Omental fat pad (tissue), 4 donors: ENCODE results near the gene PUS10. TPM values are rescaled to one million over a fixed set of nuclear protein-coding genes. Genes with fewer than 3 reads are reported as not detected.

Experiments used
- ATAC-seq: fragments of 150-250 bp; one replicate; pipeline ENCODE4 v1.9.1; 2016; ENCODE audit warnings: mild to moderate bottlenecking, moderate library complexity; ENCODE audit not compliant: low FRiP score
- DNase-seq: peaks from one replicate; pipeline ENCODE4 v3.0.0-alpha.2; 2019; ENCODE audit warnings: low spot score
- total RNA-seq, 4 donors: library from RNA; depleted of rRNA; stranded (reverse); fragments of >200 nt; gene quantifications; one replicate each; pipeline ENCODE4 v1.1.0, GENCODE V29; 2016
- TF ChIP-seq, protein P1 (sequence below), 3 donors: fragments of 450-650 bp; IDR thresholded peaks; one replicate each; pipeline ENCODE4 v1.5.1; 2016 to 2017; ENCODE audit warnings: antibody characterized with exemption in 3 of 3, mild to moderate bottlenecking in 3 of 3, moderate library complexity in 2 of 3

The PUS10 gene
- total RNA-seq, 4 donors from 2014 or later, result 2.9 to 6.1 (median 4.7) TPM

DNA sequence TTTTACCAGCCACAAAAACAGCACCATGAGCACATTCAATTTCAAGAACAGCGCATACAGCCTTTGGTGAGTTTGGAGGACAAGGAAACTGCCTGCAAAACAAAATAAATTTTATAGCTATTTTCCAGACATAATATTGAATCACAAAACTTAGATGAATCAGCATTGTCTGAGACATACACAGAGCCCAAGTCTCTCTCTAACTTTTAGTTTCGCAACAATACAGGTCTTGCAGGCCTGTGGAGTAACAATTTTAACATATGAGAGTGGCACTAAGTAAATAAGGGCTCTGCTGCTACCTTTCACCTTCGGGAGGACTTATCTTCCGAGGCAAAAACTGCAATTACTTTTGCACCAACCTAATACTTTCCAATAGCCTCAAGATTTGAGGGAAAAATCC, 56.6 kb downstream of the PUS10 start:
- ATAC-seq, result no peak
- no peak for DNase-seq
- TF ChIP-seq, protein P1, sequence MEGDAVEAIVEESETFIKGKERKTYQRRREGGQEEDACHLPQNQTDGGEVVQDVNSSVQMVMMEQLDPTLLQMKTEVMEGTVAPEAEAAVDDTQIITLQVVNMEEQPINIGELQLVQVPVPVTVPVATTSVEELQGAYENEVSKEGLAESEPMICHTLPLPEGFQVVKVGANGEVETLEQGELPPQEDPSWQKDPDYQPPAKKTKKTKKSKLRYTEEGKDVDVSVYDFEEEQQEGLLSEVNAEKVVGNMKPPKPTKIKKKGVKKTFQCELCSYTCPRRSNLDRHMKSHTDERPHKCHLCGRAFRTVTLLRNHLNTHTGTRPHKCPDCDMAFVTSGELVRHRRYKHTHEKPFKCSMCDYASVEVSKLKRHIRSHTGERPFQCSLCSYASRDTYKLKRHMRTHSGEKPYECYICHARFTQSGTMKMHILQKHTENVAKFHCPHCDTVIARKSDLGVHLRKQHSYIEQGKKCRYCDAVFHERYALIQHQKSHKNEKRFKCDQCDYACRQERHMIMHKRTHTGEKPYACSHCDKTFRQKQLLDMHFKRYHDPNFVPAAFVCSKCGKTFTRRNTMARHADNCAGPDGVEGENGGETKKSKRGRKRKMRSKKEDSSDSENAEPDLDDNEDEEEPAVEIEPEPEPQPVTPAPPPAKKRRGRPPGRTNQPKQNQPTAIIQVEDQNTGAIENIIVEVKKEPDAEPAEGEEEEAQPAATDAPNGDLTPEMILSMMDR (IDR thresholded peaks at IDR 0.05), result no peak

DNA sequence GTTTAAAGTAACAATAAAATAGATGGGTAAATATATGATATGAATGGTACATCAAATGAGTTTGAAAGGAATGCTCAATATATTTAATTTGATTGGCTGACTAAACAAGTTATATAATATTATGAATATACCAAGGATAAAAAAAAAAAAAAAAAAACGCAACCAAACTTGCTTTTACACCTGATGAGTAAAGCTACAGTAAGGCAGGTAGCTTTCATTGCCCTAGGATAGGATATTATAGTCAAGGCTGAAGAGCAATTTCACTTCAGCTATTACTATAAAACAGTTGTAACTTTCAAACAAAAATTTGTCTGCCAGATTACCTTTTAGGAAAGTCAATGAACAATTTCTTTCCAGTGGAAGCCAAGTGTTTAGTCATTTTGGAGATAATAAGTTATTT, 57.3 kb downstream of the PUS10 start:
- ATAC-seq, result no peak
- TF ChIP-seq, protein P1 (IDR thresholded peaks at IDR 0.05), result no peak

DNA sequence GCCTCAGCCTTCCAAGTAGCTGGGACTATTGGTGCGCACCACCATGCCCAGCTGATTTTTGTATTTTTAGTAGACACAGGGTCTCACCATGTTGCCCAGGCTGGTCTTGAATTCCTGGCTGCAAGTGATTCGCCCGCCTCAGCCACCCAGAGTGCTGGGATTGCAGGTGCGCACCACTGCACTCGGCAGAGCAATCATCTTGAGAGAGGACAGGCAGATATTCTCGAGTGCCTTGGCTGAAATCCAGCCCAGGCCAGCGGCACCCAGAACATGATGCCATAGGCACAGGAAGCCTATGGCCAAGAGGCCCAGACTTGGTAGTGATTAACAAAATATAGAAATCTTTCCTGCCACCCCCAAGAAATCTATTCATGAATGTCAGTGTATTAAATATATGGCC, 58.6 kb downstream of the PUS10 start:
- DNase-seq (no peak), ATAC-seq (no peak)
- TF ChIP-seq, protein P1 (IDR thresholded peaks at IDR 0.05), result no peak

More for the DNA sequence above, 57.3 kb downstream of the PUS10 start:
- DNase-seq, result no peak

DNA sequence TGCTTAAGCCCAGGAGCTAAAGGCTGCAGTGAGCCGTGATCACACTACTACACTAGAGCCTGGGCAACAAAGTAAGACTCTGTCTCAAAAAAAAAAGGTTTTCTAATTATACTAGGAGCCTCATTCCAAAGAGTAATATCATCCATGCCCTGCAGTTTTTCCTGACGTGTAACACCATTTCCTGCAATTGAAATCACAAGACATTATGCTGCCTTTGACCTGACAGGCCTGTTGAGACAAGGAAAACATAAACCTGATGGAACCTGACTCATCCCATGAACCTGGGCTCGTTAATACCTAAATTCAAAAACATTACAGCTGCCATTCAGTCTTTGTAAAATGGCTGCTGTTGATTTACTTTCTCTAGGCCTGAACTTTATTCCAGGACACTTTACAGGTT, 59.3 kb downstream of the PUS10 start:
- TF ChIP-seq, protein P1 (IDR thresholded peaks at IDR 0.05), result no peak
- ATAC-seq (no peak), DNase-seq (no peak)

DNA sequence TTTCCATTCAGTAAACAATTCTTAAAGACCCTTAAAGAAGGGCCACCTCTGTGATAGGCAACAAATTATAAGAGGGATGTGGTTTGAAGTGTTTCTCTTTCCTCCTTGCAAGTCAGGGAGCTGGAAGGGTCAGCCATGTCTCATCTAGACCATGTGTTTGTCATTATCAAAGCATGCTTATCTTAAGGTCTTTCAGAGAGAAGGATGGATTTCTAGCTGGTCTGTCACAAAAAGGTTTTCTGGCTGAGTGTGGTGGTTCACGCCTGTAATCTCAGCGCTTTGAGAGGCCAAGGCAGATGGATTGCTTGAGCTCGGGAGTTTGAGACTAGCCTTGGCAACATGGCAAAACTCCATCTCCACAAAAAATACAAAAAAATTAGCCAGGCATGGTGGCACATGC, 59.7 kb downstream of the PUS10 start:
- no peak for ATAC-seq
- TF ChIP-seq, protein P1 (IDR thresholded peaks at IDR 0.05), result no peak
- DNase-seq, result no peak

DNA sequence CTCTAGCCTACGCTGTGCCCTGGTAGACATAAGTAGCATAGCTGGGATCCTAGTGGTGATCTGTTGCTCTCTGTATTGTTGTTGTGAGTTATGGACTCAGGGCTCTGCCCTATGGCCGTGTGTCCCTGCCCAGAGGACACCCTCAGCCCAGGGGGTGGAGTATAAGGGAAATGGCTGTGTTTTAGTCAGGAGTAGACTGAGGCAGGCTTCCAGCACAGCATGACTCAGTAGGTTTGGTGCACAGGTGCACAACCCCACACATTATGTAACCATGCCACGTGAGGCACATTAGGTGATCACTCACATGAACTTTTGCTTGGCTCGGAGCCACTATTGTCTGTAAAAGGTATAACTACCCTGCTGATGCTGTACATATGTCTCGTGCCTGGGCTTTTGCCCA, 60.4 kb downstream of the PUS10 start:
- no peak for DNase-seq
- TF ChIP-seq, protein P1 (IDR thresholded peaks at IDR 0.05), result no peak
- no peak for ATAC-seq

DNA sequence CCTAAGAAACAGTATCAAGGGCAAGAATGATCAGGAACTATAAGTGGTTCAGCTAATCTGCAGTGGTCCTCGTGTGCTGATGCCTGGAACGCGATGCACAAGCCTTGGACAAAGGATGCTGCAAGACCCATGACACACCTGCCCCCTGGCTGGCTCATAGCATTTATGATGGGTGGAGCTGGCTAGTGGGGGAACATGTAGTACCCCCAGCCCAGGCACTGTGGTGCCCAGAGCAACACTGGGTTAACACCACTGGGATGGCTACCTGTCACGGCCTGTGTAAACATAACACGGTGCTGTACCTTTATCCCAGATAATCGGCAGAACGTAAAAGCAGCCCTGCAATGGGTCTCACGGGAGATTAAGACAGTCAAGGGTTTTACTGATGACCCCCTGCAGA, 60.8 kb downstream of the PUS10 start:
- TF ChIP-seq, protein P1 (IDR thresholded peaks at IDR 0.05), result no peak
- ATAC-seq (no peak), DNase-seq (no peak)
